ENCODE measurements around the gene TTBK2.
"Not testable (repeated sequence)": the region's sequence is repeated elsewhere in the genome, so short reads cannot be mapped to it uniquely, and the experiment has no call there.

Gene TTBK2

DNA sequence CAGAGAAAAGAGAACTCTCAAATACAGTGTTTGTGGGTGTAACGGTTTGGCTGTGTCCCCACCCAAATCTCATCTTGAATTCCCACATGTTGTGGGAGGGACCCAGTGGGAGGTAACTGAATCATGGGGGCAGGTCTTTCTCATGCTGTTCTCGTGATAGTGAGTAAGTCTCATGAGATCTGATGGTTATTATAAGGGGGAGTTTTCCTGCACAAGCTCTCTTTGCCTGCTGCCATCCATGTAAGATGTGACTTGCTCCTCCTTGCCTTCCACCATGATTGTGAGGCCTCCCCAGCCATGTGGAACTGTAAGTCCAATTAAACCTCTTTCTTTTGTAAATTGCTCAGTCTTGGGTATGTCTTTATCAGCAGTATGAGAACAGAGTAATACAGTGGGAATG, 158.8 kb downstream of the TTBK2 start:
- not testable (repeated sequence) for DNase-seq (ENCODE audit: low spot score)

DNA sequence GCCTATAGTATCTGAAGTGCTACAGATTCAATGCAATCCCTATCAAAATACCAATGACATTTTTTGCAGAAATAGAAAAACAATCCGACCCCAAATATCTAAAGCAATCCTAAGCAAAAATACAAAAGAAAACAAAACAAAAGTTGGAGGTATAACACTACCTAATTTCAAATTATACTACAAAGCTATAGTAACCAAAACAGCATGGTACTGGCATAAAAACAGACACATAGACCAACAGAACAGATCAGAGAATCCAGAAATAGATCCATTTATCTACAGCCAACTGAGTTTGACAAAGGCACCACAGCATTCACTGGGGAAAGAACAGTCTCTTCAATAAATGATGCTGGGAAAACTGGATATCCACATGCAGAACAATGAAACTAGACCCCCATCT, 159.8 kb downstream of the TTBK2 start:
- DNase-seq (ENCODE audit: low spot score) = no peak

- DNase-seq (ENCODE audit: low spot score) = no peak
Measured at GRCh38 chr15:42759093-42759492, 161.5 kb downstream of the TTBK2 start.

GRCh38 chr15:42750306-42750705, 170.3 kb downstream of the TTBK2 start:
- no peak for DNase-seq (ENCODE audit: low spot score)

- no peak for DNase-seq (ENCODE audit: low spot score)
Measured at GRCh38 chr15:42749266-42749665, 171.3 kb downstream of the TTBK2 start.

GRCh38 chr15:42744195-42744594, 176.4 kb downstream of the TTBK2 start:
- no peak for DNase-seq (ENCODE audit: low spot score)

DNA sequence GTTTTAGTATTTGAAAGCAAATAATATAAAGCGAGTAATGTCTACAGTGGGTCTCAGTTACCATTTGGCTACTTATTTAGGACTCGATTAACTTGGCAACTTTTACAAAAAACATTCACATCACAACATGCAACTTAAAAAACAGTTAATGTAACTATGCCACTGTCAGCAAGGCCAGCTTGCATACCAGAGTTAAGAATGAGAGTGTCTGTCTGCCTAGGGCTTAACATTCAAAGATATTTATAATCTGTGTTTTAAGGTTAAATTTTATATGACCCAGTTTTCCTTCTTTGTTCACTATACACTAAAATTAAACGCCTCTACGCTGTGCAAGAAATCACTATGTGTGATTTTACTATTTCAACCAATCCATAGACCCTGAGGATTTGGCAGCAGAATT, 178.4 kb downstream of the TTBK2 start:
- DNase-seq (ENCODE audit: low spot score) = no peak

DNA sequence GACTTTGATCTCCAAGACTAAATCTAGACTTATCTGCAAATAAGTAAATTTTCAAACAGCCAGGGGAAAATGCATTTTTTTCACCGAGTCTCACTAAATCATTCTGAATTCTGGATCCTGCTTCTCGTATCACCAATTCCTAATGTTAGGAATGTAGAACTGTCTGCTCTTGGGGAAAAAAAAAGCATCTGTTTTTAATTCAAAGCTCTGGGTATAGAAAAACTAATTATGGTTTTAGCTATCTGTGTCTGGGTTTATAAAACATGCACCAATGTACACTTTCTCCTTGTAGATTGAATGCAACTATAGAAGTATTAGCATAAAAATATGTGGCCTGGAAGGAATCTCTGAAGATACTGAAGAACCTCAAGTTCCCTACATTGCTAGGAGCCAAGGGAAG, 178.9 kb downstream of the TTBK2 start:
- no peak for DNase-seq (ENCODE audit: low spot score)

DNA sequence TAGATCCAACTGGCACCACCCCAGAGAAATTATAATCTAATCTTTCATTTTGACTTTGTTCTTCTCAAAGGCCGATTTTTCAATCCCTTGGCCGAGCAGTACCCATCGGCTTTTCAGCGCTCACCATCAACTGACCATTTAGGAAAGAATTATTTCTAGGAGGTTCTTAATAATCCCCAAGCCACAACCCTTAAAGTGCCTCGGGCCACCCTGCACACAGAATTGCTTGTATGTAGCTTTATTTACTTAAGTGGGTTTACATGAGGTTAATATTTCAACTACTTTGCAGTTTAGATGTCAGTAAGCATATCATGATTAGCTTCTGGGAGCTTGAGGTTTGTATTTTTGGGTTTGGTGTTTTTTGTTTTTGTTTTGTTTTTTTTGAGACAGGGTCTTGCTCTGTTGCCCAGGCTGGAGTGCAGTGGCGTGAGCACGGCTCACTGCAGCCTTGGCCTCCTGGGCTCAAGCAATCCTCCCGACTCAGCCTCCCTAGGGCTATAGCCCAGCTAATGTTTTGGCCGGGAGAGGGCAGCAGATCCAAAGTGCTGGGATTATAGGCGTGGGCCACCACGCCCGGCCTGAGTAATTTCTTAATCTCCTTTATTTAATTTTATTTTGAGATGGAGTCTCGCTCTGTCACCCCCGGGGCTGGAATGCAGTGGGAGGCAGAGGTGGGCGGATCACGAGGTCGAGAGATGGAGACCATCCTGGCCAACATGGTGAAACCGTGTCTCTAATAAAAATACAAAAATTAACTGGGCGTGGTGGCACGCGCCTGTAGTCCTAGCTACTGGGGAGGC, 182.8 kb downstream of the TTBK2 start:
- no peak for DNase-seq (ENCODE audit: low spot score)

GRCh38 chr15:42736793-42737528, 183.6 kb downstream of the TTBK2 start, which contains the start of gene CDAN1:
Gene CDAN1, minus strand, starts transcription at chr15:42737128. Its CDS starts 26 bp downstream, at chr15:42737102.
- DNase-seq (ENCODE audit: low spot score) = peak; percentile 89

DNA sequence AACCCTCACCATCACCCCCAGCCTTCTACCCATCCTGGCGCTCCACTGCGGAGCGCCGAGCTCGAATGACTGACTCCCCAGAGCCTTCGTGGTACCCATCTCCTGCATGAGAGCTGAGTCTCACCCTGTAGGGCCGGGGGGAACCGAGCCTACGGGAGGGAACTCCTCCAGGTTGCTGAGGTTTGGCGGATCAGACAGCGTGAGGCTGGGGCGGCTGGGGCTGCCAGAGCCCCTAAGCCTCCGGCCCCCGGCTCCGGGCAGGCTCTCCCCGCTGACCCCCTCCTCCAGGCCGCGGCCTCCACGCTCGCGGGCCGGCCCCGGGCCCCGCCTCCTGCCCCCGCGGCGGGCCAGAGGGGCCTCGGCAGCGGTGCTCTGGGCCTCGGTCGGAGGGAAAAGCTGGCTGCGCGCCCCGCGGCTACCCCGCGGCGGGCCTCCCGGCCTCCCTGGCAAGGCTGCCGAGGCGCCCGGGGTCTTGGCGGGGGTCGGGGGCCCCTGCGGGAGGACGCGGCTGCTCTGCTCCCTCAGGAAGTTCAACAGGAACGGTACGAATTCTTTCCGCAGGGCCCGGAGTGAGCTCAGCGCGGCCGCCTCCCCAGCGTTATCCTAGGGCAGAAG, 184.3 kb downstream of the TTBK2 start:
- DNase-seq (ENCODE audit: low spot score) = peak; percentile 28

DNA sequence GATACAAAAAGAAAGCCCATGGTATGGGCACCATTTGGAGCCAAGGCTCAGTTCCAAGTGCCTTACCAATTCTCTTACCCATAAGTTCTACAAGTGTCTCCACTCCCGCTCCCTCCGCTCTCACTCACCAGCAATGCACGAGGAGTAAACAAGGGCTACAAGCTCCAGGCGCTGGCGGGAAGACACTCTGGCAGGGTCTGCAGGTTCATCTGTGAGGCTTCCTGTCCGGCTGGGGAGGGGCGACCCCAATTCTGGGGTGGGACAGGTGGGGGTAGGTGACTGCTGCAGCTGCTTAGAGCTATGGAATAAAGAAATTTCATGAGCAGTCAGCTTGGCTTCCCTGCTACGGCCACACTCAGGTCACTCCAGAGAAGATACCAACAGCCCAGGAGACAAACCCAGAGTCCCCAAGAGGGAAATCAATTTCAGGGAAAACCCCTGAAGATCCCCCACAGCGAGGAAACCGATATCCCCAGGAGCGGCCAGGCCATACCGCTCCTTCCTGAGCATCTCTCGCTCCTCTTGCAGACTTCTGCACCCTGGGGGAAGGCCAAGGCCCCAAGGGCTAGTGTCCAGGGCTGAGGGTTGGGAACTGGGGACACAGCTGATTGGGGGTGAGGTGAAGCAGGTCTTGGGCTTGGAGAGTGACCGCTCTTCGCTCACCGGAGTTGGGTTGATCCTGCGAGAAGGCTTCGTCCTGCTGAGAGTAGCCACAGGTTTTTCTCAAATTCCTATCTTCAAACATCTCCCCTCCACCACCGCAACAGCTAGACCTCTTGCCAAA, 185.0 kb downstream of the TTBK2 start:
- no peak for DNase-seq (ENCODE audit: low spot score)

DNA sequence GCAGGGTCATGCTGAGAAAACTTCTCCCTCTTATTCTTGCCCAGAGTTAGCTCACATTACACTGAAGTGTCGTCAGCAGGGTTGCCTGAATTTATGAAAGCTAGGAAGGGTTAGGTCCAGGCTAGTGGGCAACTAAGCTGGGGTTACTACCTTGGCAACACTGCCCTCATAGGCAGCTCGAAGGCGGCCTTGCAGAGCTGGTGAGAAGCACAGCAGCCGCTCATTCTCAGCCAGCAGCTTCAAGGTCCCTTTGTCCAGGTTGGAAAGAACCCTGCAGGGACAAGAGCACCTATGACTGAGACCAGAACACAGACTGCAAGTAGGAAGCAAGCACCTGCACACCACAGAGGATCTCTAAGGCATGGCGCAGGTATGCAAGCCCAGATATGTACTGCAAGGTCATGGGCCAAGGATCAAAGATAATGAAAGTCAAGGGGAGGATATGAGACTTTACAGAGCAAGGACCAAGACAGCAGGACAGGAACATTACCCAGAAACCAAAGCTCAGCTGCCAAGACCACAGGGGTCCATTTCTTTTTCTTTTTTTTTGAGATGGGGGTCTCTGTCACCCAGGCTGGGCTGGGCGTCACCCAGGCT, 186.4 kb downstream of the TTBK2 start:
- DNase-seq (ENCODE audit: low spot score) = no peak

GRCh38 chr15:42733027-42733426, 187.6 kb downstream of the TTBK2 start:
- DNase-seq (ENCODE audit: low spot score) = no peak

DNA sequence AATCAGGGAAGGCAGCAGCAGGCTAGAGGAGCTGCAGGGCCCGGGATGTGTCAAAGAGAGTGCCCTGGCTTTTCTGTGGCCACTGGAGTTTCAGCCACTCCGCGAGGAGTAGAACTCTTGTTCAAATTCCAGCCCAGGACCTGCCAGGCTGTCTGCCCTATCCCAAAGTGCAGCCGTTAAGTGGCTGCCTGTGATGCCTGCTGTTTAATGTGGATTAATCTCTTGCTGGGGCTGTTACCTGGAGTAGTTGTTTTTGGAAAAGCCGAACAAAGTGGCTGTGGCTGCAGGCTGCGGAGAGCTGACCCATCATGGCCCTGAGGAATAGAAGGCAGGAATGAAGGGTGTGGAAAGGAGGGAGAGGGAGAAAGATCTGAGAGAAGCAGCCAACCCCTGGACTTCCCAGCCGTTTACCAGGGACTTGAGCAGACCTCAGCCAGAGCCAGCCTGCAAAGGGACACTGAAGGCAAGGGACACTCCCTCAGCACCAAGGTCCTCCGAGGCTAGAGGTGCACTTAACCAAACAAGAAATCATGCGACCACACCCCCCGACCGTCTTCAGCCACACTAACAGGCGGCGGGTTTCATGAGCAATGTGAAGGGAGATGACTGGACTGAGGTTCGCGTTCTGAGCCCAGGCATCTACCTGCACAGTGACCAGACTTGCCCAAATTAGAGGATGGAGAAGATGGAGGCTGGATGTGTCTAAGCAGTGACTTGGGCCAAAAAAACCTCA, 188.3 kb downstream of the TTBK2 start:
- no peak for DNase-seq (ENCODE audit: low spot score)

DNA sequence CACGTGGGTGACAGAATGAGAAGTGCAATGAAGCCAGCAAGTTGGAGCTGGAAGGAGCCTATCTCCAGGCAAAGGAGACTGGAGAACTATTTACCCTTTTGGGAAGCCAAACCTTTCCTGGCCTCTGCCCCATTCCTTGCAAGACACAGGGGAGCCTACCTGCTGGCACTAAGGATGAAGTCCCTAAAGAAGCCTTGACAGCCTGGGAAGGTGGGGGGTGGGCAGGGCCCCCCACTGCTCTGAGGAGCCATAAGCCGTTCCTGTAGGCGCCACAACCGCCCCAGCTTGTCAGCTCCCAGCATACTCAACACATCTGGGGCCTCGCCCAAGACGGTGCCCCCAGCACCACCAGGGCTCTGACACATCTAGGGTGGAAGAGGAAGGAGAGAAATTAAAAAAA, 189.1 kb downstream of the TTBK2 start:
- no peak for DNase-seq (ENCODE audit: low spot score)

- DNase-seq (ENCODE audit: low spot score) = no peak
Measured at GRCh38 chr15:42730536-42730935, 190.0 kb downstream of the TTBK2 start.

DNA sequence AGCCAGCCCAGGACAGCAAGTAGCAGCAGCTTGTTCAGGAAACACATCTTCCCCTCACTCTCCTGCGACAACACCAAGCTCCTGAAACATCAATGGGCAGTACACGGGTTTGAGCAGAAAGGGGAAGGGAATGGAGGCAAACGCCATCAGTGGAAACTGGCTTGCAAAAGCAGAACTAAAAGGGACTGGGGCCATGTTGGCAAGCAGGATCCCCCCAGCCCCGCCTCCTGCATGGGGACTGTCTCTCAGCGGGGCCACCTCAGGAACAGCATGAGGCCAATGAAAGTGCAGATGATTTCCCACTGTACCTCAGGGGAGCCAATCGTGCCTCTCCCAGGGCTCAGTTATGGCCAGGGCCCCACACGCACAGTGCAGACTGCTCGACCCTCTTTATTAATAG, 190.4 kb downstream of the TTBK2 start:
- DNase-seq (ENCODE audit: low spot score) = no peak

DNA sequence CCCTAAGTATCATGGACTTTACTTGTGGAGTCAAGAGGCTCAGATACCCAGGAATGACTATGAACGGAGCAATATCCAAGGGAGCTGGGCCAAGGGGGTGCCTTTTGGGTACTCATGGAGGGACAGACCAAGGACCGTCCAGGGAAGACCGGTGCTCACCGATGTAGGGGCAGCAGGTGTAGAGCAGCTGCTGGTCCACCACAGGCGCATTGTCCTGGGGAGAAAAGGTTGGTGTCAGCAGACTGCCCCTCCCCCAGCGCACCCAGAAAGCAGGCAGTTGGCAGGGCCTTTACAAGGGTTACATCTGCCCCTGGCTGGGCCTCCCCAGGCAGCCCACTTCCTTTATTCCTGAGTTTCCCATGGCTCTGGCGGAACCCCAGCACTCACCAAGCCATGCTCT, 191.2 kb downstream of the TTBK2 start:
- DNase-seq (ENCODE audit: low spot score) = no peak

DNA sequence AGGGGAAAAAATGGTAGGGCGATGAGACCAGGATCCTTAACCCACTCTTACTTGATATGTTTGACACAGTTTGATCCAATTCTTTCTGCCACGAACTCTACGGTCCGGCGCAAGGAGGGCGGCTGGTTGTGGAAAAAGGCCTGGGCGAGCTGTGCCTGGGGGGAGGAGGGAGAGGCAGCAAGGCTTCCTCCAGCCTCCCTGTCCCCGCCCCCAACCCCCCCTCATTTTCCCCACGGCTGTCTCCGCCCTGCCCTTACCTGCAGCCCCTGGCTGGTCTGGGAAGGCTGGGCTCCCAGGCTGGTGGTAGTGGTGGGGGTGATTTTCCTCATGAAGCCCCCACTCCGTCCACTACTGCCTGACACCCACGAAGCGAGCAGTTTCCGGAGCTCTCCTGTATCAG, 191.6 kb downstream of the TTBK2 start:
- DNase-seq (ENCODE audit: low spot score) = no peak

- DNase-seq (ENCODE audit: low spot score) = no peak
Measured at GRCh38 chr15:42728560-42728959, 192.0 kb downstream of the TTBK2 start.

Measured in NAMALWA (cell line).